HG03460 (cell line): Measurements from ENCODE around the gene CCSER1.
"Not testable (repeated sequence)": the region's sequence is repeated elsewhere in the genome, so short reads cannot be mapped to it uniquely, and the experiment has no call there.

Source experiments
- ATAC-seq: cut with Tn5 transposase; IDR thresholded peaks from one replicate; pipeline ENCODE4 v1.9.1; 2021; ENCODE audit not compliant: unreplicated experiment

CCSER1 gene

DNA sequence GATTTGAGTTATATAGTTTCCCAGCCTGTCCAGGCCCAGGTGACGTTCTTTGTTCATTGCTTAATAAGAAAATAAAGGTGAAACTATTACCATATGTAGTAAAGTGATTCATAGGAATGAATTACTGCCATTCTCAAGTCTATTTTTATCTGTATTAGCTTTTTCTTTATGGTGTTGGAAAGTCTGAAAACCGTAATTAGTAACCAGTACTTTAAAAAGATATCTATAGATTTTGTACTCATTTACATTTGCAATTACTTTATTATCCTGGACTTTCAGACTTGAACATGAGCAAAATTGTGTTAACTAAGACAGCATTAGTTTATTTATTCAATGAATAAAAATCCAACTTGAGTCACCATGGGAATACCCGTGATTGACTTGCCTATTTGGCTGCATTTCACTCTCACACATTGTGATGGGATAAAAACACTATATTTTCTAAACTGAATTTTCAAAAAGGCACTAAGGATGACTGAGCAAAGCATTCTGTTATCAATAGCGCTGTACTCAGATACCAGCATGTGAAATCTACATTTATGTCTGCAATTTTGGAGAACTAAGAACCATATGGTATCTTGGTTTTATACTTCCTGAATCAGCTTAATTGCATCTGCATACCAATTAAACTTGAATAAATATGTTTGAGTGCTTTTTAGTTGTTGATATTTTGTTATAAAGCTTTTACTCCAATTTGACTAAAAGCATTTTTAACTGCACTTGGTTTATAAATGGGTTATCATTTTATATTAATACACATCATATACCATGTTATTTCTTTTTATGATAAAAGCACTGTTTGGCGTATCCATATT, 154.6 kb downstream of the CCSER1 start:
- ATAC-seq: no peak

- no peak for ATAC-seq
These were observed 163.2 kb downstream of the CCSER1 start for GRCh38 chr4:90290345-90290744.

DNA sequence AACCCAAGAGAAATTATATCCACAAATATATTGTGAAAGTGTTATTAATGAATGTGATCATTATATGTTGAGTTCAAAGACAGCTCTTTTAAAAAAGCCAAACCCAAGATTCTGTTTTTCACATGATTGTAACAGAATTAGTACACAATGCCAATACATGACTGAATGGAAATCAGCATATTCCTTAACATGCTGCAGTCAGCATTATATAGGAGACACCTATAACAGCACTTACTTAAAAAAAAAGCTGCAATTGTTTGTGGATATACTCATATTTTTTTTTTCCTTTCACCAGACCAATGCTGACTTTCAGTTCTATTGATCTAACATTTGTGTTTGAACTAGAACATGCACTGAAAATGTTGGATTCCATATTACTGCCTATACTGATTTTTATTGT, 165.2 kb downstream of the CCSER1 start:
- ATAC-seq: no peak

GRCh38 chr4:90293320-90293719, 166.1 kb downstream of the CCSER1 start:
- ATAC-seq: no peak

- ATAC-seq: no peak
These were observed 172.2 kb downstream of the CCSER1 start for GRCh38 chr4:90299373-90299772.

- no peak for ATAC-seq
These were observed 179.6 kb downstream of the CCSER1 start for GRCh38 chr4:90306810-90307209.

DNA sequence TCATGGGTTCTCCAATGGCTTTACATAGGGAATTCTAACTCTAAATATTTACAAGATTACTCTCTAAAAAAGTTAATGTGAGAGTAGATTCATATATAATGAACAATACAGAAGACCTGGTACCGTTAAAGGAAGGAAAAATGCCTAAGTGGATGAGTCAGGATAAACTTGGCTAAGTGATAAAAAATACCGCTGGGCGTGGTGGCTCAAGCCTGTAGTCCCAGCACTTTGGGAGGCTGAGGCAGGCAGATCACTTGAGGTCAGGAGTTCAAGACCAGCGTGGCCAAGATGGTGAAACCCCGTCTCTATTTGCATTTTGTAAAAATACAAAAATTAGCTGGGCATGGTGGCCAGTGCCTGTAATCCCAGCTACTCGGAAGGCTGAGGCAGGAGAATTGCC, 189.9 kb downstream of the CCSER1 start:
- not testable (repeated sequence) for ATAC-seq

- no peak for ATAC-seq
These were observed 190.6 kb downstream of the CCSER1 start for GRCh38 chr4:90317785-90318184.

DNA sequence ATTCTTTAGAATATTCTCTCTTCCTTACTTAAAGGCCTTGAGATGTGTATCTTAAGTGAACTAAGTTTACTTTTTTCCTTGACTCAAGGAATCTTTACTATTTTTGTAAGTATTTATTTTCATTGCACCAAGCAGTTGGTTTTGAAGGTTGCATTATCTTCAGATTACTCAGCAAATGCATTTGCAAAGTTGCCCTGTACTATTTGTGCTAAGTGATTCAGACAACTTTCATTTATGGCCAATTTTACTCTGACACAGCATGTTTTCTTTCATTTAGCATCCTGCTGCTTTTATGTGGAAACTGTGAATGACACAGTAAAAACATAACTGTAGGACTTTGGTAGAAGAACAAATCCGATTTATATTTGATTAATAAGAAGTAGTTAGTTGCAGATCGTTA, 191.0 kb downstream of the CCSER1 start:
- no peak for ATAC-seq

DNA sequence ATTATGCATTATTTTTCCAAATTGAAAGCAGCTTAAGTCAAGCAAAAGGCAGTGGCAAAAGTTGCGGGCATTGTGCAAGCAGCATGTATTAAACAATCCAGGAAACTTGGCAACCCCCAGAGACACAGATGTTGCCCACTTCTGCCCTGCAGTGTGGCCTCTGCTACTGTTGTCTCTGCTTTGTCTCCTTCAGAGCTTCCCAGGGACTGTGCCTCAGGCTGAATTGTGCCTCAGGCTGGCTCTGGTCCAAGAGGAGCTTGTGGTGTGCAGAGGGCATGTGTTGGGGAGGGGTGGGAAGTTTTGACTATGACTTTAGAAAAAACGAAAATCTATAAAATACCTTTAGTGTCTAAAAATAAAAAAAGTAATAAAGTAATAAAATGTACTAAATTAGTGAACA, 201.4 kb downstream of the CCSER1 start:
- ATAC-seq: no peak

GRCh38 chr4:90330546-90330945, 203.4 kb downstream of the CCSER1 start:
- ATAC-seq: no peak

DNA sequence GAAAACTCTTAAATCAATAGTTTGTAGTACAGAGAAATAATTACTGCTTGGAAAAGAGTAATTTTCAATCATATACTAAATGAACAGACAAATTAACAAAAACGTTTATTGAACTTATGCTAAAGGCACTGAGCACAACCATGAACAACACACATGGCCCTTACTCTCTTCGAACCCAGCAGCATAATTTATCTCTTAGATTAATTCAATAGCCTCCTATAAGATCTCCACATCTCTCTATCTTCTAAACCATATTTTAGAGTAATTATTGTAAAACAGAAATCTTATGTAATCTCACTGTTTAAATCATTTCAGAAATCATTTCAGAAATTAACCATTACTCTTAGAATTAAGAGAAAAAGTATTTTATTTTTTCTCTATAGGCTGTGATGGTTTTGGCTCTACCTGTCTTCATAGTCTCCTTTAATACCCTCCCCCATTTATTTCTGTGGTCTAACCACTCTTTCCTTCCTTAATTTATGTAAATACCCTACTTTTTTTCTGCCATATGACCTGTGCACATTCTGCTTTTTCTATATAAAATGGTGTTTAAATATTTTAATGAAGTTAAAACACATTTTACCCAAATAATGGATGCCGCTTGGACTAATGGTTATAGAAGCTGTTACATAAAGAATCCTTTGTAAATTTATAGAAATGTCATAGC, 218.5 kb downstream of the CCSER1 start:
- ATAC-seq: no peak

DNA sequence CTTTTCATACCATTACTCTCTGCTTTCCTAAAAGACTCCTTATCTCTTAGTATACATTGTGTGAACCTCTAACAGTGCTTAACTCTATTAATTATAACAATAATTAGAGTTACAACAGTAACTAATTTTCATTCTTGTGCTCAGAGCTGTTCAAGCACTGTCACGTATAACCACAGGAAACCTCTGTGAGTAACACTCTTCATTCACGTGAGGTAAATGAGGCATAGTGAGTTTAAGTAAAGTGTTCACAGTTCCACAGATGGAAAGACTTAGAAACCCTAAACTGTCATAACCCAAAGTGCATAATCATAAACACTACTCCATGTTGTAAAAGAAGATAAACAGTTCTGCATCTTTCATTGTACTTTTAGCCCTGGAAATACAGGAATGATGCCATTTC, 222.4 kb downstream of the CCSER1 start:
- no peak for ATAC-seq

GRCh38 chr4:90357117-90357710, 230.0 kb downstream of the CCSER1 start:
- ATAC-seq: no peak

DNA sequence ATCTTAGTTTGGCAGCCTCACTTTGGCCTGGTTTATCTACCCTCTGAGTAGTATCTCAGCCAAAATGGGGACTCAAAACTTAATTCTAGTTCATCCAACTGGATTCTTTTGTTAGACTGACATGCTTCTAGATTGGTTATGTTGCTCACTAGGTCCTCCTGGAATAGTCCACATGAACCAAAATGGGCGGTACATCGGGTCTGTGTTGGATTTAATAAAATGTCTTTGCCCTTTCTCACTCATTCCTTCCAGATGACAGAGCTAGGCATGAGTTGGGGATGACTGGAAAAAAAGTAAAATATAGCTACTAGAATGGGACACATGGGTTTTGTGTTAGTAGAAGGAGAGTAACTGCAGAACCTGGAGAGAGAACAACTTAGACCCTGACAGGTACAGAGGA, 247.9 kb downstream of the CCSER1 start:
- no peak for ATAC-seq

GRCh38 chr4:90393215-90393614, 266.0 kb downstream of the CCSER1 start:
- ATAC-seq: no peak

DNA sequence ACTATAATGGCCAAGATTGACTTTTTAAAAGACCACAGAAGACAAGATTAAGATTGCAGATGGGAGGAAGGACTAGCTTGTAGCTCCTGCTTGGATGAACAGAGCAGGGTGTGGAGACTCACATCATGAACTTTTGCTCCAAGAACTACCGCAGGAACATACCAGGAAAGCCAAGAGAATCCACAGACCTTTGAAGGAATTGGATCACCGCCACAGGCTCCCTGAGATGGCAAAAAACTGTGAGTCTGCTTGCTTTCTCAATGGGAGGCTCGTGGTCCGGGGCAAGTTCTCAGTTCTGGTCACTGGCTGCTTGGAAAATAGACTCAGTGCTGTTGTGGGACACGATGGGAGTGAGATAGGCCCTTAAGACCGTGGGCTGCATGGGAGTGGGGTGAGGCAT, 276.6 kb downstream of the CCSER1 start:
- no peak for ATAC-seq

DNA sequence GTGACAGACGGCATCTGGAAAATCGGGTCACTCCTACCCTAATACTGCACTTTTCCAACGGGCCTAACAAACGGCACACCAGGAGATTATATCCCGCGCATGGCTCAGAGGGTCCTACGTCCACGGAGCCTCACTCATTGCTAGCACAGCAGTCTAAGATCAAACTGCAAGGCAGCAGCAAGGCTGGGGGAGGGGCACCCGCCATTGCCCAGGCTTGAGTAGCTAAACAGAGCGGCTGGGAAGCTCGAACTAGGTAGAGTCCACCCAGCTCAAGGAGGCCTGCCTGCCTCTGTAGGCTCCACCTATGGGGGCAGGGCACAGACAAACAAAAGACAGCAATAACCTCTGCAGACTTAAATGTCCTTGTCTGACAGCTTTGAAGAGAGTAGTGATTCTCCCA, 280.7 kb downstream of the CCSER1 start:
- ATAC-seq: not testable (repeated sequence)

DNA sequence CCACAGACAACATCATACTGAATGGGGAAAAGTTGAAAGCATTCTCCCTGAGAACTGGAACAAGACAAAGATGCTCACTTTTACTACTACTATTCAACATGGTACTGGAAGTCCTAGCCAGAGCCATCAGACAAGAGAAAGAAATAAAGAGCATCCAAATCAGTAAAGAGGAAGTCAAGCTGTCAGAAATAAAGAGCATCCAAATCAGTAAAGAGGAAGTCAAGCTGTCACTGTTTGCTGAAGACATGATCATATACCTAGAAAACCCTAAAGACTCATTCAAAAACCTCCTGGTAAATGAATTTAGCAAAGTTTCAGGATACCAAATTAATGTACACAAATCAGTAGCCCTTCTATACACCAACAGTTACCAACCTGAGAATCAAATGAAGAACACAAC, 285.6 kb downstream of the CCSER1 start:
- not testable (repeated sequence) for ATAC-seq

DNA sequence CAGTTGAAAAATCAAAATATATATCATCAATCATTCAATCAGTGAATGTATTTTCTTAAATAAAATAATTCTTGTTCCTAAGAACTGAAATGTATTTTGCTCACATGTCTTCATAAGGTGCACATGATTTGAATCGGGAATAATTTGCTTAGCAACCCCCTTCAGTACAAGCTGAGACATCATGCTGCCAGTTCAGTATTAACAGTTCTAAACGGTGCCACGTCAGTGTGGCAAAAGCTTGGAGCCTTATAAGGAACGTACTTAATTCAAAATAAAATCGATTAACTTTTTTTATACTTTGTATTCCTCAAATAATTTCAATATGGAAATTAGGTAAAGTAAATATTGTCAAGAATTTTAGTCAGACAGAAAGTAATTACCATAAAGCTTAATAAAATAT, 287.9 kb downstream of the CCSER1 start:
- no peak for ATAC-seq

DNA sequence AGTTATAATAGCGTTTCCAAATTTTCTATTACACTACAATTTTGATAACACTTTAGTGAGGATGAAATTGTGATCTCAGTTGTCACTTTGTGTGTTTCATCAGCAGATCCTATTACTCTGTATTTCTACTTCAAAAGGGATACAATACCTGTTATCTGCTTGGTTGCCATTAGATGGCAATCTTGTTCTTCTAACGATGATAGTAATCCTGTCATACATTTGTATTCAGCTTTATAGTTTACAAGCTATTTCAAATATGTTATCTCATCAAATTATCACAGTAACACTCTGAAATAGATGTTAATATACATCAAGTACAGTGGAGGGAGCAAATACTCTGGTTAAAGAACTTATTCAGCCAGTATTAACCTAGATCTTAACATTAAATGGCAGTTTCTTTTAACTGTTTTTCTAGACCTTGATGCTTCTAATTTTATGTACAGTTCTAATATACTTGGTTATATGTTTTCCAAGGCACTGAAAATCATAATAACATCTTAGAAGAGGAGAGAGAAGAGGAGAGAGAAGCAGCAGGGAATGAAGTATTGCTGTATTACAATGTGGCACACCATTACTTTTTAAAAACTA, 292.0 kb downstream of the CCSER1 start:
- ATAC-seq: peak; percentile 92

- ATAC-seq: no peak
These were observed 294.0 kb downstream of the CCSER1 start for GRCh38 chr4:90421161-90421560.
